ENCODE data around the gene ADAT2.
"Not testable (repeated sequence)": the region's sequence is repeated elsewhere in the genome, so short reads cannot be mapped to it uniquely, and the experiment has no call there.

The ADAT2 gene

DNA sequence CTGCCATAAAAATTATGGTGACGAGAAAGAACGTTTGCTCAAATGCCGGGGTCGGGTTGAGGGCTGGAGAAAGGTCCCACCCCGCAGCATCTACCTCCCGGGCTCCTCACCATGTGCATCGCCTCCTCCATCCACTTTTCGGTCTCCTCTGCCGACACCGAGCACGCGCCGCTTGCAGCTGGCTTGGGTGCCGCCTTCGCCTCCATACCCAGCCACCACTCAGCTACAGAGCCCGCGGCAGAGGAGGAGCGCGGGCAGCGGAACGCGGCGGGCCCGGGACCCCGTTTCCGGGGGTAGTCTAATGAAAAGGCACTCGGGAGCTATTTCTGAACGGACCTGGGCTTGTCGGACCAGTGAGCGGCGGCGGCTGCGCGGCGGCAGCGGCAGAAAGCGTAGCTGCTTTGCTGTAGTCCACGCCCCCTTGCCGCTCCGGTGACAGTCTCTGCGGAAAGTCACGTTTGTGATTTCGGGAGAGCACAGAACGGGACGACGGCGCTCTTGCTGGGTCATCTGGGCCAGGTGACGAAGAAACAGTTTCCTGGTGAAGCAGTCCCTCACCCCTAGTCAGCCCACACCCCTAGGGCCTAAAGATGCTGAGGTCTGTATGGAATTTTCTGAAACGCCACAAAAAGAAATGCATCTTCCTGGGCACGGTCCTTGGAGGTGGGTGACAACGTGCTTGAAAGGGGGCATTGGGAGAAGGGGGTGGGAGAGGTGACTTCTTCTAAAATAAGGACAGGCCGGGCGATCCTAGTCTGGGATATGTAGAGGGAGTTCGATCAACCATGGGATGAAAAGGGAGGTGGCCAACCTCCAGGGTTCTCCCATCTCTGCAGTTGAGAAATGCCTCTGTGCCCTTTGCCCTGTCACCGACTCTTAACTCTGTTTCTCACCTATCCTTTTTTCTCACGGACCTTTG lies at the start of gene ADAT2, which contains the start of gene PEX3:
ADAT2 (minus strand) TSS at position 243 of the 919 bp plus-strand sequence; CDS start at position 206, 37 bp downstream.
PEX3 (plus strand) TSS at position 353 of the 919 bp plus-strand sequence; CDS start at position 591, 238 bp downstream.
- FAIRE-seq (peak; percentile 74), DNase-seq (ENCODE audit: insufficient read length, low spot score) (peak; percentile 78)

DNA sequence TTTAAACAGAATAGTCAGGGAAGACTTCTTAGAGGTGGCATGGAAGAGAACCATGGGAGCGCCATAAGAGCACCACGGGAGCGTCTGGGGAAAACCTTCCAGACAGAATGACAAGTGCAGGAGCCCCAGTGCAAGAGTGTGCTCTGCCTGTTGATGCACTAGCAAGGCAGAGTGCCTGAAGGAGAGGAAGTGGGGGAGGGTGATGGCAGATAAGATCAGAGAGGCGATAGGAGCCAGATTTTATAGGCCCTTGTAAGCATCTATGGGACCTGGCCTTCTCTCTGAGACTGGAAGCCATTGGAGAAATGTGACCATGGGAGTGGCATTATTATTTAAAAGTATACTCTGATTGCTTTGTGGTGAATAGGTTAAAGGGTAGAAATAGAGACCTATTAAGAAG lies 47.9 kb upstream of the ADAT2 start:
- FAIRE-seq (no peak), DNase-seq (ENCODE audit: insufficient read length, low spot score) (no peak)

DNA sequence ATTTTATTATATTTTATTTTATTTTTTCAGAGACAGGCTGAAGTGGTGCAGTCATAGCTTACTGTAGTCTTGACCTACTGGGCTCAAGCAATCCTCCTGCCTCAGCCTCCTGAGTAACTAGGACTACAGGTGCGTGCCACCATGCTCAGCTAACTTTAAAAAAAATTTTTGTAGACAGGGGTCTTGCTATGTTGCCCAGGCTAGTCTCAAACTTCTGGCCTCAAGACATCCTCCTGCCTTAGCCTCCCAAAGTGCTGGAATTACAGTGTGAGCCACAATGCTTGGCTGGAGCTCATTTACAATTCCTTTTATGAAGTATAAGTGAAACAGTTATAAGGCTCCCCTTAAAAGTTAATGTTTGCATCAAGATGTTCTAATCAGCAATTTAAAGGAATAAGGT lies 46.5 kb upstream of the ADAT2 start:
- no peak for FAIRE-seq
- no peak for DNase-seq (ENCODE audit: insufficient read length, low spot score)

DNA sequence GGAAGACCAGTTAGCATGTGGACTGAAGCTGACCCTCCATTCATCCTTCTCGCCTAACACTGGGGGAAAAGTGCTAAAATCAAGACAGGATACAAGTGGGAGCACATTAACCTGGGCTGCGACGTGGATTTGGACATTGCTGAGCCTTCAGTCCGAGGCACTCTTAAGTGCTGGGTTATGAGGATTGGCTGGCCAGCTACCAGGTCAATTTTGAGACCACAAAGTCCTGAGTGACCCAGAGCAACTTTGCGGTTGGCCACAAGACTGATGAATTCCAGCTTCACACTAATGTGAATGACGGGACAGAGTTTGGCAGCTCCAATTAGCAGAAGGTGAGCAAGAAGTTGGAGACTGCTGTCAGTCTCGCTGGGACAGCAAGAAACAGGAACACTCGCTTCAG lies 40.3 kb upstream of the ADAT2 start:
- DNase-seq (ENCODE audit: insufficient read length, low spot score) = no peak
- no peak for FAIRE-seq

DNA sequence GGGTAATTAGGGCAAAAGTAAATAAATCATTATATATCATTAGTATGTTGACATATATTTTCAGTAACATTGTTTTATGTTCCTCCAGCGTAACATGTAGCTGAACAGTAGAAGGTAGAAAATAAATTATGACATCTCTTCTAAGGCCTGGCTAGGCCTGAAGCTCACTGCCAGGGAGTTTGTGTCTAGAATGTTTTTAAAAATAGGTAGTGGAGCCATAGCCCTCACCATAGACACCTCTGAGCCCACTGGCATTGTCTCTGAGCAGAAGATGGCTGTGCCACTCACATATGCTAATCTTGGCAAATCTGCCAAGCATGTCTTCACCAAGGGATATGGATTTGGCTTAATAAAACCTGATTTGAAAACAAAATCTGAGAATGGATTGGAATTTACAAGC lies 39.7 kb upstream of the ADAT2 start:
- FAIRE-seq (no peak), DNase-seq (ENCODE audit: insufficient read length, low spot score) (no peak)

DNA sequence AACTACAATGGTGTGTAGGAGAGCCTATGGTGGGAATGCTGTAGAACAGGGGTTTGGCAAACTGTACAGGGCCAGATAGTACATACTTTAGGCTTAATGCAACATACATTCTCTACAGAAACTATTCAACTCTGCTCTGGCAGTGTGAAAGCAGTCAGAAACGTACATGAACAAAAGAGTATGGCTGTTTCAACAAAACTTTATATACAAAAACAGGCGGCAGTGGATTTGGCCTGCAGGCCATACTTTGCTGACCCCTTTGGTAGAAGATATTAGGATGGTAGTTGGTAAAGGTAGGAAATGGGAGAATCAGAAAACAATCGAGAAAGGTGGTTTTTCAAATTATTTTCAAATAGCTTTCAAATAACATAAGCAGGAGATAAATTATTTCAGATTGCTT lies 36.3 kb upstream of the ADAT2 start:
- FAIRE-seq (no peak), DNase-seq (ENCODE audit: insufficient read length, low spot score) (no peak)

DNA sequence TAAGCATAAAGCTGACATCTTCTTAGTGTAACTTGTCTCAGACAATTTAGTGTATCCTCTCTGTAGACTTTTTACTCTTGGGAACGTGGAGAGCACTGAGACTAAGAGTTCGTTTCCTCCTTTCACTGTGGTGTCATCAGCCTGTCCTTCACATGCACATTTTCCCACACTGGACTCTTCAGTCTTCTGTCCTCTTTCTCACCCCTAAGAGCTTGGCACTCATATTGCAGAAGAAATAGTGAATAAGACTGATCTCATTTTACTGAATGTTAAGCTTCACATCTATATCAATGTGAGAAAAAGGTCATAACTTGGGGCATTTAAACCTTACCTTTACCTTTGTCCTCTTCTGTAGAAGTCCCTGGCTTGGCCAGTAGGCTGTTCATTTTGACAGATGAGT lies 35.5 kb upstream of the ADAT2 start:
- no peak for FAIRE-seq
- DNase-seq (ENCODE audit: insufficient read length, low spot score) = no peak

DNA sequence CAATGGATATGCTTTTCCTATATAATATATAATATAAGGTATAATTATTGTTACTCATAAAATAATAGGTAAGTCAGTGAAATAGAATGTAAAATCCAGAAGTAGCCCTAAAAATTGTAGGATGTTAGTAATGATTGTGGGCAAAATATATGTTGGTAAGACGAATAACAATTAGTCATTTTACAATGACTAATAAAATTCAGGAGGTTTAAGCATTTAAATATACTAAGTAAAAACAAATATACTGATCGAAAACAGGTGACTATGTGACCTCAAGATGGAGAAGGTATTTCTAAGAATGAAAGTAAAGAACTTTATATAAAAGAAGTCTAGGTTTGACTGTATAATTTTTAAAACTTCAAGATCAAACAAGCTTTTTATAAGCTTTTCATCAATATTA lies 32.1 kb upstream of the ADAT2 start:
- no peak for FAIRE-seq
- DNase-seq (ENCODE audit: insufficient read length, low spot score) = no peak

DNA sequence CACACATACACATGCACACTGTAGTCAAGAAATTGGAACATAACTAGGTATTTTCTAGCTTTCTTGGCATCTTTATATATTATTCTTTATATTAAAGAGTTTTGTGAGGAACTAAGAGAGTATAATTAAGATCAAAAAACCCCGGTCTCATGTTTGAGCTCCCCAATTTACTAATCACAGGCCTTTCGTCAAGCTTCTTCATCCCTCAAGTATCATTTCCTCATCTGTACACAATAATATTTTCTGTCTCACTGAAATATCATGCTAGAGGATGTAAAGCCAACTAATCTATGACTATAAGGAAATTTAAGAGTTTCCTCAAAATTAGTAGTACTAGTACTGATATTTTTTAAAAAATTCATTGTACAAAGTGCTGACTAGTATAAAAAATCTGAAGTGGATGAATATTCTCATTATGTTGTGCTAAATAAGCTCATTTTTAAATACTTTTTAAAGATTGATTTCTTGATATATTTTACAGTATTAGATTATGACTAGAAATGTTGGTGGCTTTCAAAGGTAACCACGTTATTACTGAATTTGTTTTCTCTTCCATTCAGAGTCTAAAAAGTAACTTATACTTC lies 28.1 kb upstream of the ADAT2 start:
- no peak for DNase-seq (ENCODE audit: insufficient read length, low spot score)
- no peak for FAIRE-seq

DNA sequence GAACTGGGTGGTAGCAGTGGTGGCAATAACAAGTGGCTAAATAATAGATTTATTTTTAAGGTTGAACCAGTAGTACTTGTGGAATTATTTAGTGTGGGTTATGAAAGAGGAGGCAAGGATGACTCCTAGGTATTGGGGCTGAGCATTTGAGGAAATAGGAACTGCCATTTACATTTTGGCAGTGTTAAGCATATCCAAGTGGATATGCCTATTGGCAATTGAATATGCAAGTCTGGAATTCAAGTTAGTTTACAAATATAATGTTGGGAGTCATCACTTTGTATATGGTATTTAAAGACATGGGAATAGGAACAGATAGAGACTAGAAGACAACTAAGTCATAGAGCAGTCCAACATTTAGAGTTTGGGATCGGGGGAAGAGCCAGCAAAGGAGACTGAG lies 26.1 kb upstream of the ADAT2 start:
- no peak for FAIRE-seq

DNA sequence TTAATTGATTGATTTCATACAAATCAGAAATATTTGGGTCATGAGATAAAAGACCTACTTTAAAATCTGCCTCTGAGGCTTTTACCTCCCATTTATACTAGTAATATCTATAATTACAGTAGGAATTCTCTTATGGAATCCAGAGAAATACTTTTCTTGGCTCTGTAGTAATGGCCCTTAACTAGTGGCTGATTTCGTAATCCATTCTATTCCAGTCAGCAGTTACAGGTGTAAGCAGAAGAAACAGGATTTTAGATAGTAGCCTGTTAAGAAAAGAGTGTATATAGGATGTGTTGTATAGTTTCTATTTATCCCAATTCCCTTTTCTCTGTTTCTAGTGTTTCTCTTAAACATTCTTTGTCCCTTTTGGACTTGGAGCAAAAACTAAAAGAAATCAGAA lies 21.3 kb upstream of the ADAT2 start:
- DNase-seq (ENCODE audit: insufficient read length, low spot score) (no peak), FAIRE-seq (no peak)

More for the DNA sequence above, 26.1 kb upstream of the ADAT2 start:
- no peak for DNase-seq (ENCODE audit: insufficient read length, low spot score)

DNA sequence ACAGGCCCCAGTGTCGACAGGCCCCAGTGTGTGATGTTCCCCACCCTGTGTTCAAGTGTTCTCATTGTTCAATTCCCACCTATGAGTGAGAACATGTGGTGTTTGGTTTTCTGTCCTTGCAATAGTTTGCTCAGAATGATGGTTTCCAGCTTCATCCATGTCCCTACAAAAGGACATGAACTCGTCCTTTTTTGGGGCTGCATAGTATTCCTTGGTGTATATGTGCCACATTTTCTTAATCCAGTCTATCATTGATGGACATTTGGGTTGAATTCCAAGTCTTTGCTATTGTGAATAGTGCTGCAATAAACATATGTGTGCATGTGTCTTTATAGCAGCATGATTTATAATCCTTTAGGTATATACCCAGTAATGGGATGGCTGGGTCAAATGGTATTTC lies 18.3 kb upstream of the ADAT2 start:
- not testable (repeated sequence) for DNase-seq (ENCODE audit: insufficient read length, low spot score)
- peak; percentile 100 for FAIRE-seq

DNA sequence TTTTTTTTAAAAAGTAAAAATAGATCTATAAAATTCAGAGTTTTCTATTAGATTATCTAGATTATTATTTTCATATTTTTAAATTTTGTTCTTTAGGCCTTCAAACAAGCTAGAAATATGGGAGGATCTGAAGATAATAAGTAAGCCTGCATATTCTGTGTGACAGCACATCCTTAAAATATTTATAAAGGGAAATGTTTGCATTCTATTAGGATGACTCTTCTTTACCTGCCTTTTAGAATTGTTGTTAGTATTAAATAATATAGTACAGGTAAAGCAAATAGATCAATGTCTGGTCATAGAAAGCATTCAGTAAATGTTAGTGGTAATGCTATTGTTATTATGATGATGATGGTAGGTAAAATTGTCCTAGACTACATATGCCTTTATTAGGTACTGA lies 17.5 kb upstream of the ADAT2 start:
- DNase-seq (ENCODE audit: insufficient read length, low spot score) (no peak), FAIRE-seq (no peak)

DNA sequence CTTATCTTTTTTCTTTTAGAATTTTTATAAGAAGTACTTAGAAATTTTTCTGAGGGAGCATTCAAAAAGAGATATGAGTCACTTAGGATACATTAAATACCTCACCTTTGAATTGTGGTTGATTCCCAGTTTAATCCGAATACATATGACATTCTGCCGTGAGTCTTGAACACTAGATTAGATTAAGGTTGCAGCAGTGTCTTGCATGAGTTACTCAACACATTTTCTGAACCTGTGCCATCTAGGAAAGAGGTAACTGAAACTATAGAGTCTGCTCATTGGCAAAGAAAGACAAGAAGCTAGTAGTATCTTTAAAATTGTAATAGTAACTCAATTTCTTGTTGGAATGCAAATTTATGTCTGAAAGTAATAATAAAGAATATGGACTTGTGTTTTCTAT lies 15.1 kb upstream of the ADAT2 start:
- DNase-seq (ENCODE audit: insufficient read length, low spot score) = no peak
- no peak for FAIRE-seq

DNA sequence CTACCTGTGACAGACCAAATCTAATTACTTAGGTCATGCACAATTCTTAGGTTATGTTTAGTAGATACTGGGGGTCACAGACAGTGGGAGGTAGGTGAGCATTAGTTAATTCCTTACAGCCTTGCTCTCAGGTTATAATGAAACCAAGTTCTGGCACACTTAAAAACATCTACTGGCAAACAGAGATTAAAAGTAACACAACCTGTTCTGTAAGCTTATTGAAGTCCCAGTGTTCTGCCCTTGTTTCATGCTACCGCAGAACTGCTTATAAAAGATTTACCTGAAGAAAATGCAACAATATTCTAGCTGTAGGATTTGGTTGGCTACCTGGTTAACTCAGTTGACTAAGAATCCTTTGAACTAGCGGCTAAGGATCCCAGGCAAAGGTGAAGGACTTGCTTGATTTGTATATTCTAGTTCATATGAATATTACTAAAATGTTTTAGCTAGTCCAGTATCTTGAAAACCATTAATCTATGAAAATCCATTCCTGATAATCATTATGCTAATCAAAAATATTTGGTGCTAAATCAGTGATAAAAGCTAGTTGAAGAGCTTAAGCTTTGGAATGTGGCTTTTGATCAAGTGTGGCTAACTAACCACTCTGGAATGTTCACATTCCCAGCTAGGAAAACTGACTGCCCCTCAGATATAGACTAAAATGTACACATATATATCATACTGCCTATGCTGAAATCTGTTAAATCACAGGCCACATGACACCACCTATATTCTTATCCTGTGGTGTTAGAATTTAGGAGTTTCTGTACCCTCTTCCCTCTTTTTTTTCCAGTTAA lies 7.3 kb upstream of the ADAT2 start:
- no peak for FAIRE-seq

DNA sequence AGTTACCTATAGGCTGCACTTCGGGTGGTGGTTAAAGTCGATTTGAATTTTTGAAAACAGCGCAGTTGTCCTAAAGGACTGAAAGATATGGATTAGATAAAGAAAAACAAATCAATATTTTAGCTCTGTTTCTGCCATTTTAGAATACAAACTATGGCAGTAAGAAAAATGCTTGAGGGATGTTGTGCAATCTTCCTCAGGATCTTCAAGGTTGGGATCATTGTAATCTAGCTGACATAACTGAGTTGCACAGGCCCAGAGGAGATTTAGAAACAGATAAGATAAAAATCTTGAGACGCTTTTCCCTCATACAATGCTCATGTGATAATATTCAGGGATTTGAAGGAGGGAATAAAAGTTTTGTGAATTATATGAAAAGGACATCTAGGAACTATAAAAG lies 1.0 kb upstream of the ADAT2 start:
- FAIRE-seq (no peak), DNase-seq (ENCODE audit: insufficient read length, low spot score) (no peak)

More for the DNA sequence above, 7.3 kb upstream of the ADAT2 start:
- peak; percentile 7 for DNase-seq (ENCODE audit: insufficient read length, low spot score)

DNA sequence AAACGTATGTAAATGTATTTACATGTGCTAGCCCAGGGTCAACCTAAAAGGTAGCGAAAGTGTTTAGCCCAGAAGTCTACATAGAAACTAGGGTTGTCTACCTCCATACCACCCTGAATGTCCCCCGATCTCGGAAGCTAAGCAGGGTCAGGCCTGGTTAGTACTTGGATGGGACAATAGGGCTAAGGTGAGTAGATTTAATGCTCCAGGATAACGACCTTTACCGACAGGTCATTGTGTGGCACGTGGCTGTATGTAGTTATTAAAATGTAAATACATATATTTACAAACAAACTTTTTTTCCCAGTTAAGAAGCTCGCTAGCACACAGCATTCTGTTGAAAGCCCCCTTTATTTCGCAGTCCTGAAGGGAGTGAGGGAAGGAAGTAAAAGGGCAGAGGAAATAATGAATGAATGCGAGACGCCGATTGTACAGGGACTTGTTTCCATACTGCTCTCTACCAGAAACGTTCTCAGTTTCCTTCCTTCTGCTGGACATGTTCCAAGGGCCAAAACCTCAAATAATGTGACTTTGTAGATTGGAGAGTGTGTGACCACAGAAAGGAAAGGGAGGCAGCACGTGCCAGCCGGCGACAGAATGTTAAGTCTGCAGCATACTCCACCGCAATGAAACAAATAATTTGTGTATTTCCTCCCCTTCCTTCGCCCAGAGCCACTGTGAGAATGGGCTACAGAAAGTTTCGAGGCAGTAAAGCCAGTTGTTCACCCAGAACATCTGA lies 612 bp downstream of the ADAT2 start:
- FAIRE-seq (no peak), DNase-seq (ENCODE audit: insufficient read length, low spot score) (peak; percentile 3)

DNA sequence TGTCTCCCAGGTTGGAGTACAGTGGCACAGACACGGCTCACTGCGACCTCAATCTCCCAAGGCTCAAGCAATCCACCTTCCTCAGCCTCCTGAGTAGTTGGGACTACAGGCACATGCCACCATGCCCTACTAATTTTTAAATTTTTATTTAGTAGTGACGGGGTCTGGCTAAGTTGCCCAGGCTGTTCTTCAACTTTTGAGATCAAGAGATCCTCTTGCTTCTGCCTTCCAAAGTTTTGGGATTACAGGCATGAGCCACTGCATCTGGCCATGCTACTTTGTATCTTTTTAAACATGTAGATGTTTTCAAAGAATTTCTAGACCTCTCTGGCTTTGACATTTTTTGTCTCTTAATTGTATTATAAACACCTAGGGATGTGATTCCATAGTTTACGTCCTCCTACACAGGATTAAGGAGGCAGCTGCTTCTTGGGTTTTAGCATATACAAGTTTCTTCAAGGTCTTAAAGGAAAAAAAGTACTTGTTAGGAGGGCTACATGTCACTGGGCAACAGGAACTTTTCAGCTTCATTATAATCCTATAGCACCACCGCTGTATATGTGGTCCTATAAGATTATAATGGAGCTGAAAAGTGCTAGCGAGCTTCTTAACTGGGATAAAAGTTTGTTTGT lies 1.3 kb downstream of the ADAT2 start:
- DNase-seq (ENCODE audit: insufficient read length, low spot score) = no peak
- FAIRE-seq = no peak

DNA sequence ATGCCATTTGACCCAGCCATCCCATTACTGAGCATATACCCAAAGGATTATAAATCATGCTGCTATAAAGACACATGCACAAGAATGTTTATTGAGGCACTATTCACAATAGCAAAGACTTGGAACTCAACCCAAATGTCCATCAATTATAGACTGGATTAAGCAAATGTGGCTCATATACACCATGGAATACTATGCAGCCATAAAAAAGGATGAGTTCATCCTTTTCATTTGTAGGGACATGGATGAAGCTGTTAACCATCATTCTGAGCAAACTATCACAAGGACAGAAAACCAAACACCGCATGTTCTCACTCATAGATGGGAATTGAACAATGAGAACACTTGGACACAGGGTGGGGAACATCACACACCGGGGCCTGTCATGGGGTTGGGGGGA lies 2.6 kb downstream of the ADAT2 start:
- FAIRE-seq = not testable (repeated sequence)

DNA sequence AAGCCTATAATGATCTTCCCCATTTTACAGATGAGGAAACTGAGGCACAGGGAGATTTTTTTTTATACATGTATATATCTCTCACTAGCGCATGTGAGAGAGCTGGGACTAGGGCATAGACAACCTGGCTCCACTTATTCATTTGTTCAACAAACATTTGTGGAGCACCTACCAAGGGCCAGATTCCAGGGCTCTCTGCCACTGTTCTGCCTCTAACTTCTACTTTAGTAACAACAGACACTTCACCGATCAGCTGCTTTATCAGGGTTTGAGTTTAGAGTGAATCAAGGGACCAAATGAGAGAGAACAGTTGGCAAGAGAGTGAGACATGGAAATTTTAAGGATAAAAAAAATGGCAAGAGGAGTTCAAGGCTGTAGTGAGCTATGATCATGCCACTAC lies 7.4 kb downstream of the ADAT2 start:
- no peak for FAIRE-seq
- no peak for DNase-seq (ENCODE audit: insufficient read length, low spot score)

More for the DNA sequence above, 2.6 kb downstream of the ADAT2 start:
- DNase-seq (ENCODE audit: insufficient read length, low spot score) = not testable (repeated sequence)

Data from HTR-8/SVneo (cell line).